ENCODE data around the gene ANGEL2.

- TF ChIP-seq, protein P1, sequence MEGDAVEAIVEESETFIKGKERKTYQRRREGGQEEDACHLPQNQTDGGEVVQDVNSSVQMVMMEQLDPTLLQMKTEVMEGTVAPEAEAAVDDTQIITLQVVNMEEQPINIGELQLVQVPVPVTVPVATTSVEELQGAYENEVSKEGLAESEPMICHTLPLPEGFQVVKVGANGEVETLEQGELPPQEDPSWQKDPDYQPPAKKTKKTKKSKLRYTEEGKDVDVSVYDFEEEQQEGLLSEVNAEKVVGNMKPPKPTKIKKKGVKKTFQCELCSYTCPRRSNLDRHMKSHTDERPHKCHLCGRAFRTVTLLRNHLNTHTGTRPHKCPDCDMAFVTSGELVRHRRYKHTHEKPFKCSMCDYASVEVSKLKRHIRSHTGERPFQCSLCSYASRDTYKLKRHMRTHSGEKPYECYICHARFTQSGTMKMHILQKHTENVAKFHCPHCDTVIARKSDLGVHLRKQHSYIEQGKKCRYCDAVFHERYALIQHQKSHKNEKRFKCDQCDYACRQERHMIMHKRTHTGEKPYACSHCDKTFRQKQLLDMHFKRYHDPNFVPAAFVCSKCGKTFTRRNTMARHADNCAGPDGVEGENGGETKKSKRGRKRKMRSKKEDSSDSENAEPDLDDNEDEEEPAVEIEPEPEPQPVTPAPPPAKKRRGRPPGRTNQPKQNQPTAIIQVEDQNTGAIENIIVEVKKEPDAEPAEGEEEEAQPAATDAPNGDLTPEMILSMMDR (conservative IDR thresholded peaks at IDR 0.05; ENCODE audit: low read length): no peak
- no peak for TF ChIP-seq EZH2phosphoT487 (IDR thresholded peaks at IDR 0.05; ENCODE audit: borderline replicate concordance)
These were observed 36.2 kb upstream of the ANGEL2 start for GRCh38 chr1:213051881-213052202.
